ENCODE data around the gene MDM4.

GRCh38 chr1:204589409-204590038, 73.3 kb downstream of the MDM4 start:
- TF ChIP-seq, protein P1, sequence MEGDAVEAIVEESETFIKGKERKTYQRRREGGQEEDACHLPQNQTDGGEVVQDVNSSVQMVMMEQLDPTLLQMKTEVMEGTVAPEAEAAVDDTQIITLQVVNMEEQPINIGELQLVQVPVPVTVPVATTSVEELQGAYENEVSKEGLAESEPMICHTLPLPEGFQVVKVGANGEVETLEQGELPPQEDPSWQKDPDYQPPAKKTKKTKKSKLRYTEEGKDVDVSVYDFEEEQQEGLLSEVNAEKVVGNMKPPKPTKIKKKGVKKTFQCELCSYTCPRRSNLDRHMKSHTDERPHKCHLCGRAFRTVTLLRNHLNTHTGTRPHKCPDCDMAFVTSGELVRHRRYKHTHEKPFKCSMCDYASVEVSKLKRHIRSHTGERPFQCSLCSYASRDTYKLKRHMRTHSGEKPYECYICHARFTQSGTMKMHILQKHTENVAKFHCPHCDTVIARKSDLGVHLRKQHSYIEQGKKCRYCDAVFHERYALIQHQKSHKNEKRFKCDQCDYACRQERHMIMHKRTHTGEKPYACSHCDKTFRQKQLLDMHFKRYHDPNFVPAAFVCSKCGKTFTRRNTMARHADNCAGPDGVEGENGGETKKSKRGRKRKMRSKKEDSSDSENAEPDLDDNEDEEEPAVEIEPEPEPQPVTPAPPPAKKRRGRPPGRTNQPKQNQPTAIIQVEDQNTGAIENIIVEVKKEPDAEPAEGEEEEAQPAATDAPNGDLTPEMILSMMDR (conservative IDR thresholded peaks at IDR 0.05; ENCODE audit: low read length), result no peak
- no peak for TF ChIP-seq EZH2phosphoT487 (IDR thresholded peaks at IDR 0.05; ENCODE audit: borderline replicate concordance, low read depth, low read length)

All from OCI-LY7 (cell line).